ENCODE results near the gene MAP4K1.

The MAP4K1 gene

GRCh38 chr19:38559428-38560401, 58.0 kb downstream of the MAP4K1 start:
- TF ChIP-seq FOXP2 (optimal IDR thresholded peaks at IDR 0.05; ENCODE audit: borderline replicate concordance, extremely low read depth, extremely low read length, insufficient read depth) (no peak), TAF1 (IDR thresholded peaks at IDR 0.05; ENCODE audit: borderline replicate concordance, insufficient read depth, low read length) (no peak), POLR2AphosphoS5 (IDR thresholded peaks at IDR 0.05; ENCODE audit: low read depth, low read length) (no peak), REST (IDR thresholded peaks at IDR 0.05; ENCODE audit: insufficient read depth in 1 of 2, low read depth in 2 of 2, low read length in 2 of 2) (no peak)

- TF ChIP-seq SIN3A (IDR thresholded peaks at IDR 0.05; ENCODE audit: borderline replicate concordance, insufficient read depth, low read length) (no peak), POLR2AphosphoS5 (IDR thresholded peaks at IDR 0.05; ENCODE audit: low read depth, low read length) (no peak), TAF1 (IDR thresholded peaks at IDR 0.05; ENCODE audit: borderline replicate concordance, insufficient read depth, low read length) (no peak), FOXP2 (optimal IDR thresholded peaks at IDR 0.05; ENCODE audit: borderline replicate concordance, extremely low read depth, extremely low read length, insufficient read depth) (no peak), REST (IDR thresholded peaks at IDR 0.05; ENCODE audit: insufficient read depth in 1 of 2, low read depth in 2 of 2, low read length in 2 of 2) (no peak)
These were observed 60.5 kb downstream of the MAP4K1 start for GRCh38 chr19:38557205-38557799.

GRCh38 chr19:38556521-38557174, 61.1 kb downstream of the MAP4K1 start:
- TF ChIP-seq TAF1 (IDR thresholded peaks at IDR 0.05; ENCODE audit: borderline replicate concordance, insufficient read depth, low read length) (no peak), REST (IDR thresholded peaks at IDR 0.05; ENCODE audit: insufficient read depth in 1 of 2, low read depth in 2 of 2, low read length in 2 of 2) (no peak), SIN3A (IDR thresholded peaks at IDR 0.05; ENCODE audit: borderline replicate concordance, insufficient read depth, low read length) (no peak), FOXP2 (optimal IDR thresholded peaks at IDR 0.05; ENCODE audit: borderline replicate concordance, extremely low read depth, extremely low read length, insufficient read depth) (no peak), POLR2AphosphoS5 (IDR thresholded peaks at IDR 0.05; ENCODE audit: low read depth, low read length) (no peak)

- TF ChIP-seq TAF1 (IDR thresholded peaks at IDR 0.05; ENCODE audit: borderline replicate concordance, insufficient read depth, low read length) (no peak), POLR2AphosphoS5 (IDR thresholded peaks at IDR 0.05; ENCODE audit: low read depth, low read length) (no peak), REST (IDR thresholded peaks at IDR 0.05; ENCODE audit: insufficient read depth in 1 of 2, low read depth in 2 of 2, low read length in 2 of 2) (no peak), SIN3A (IDR thresholded peaks at IDR 0.05; ENCODE audit: borderline replicate concordance, insufficient read depth, low read length) (no peak), FOXP2 (optimal IDR thresholded peaks at IDR 0.05; ENCODE audit: borderline replicate concordance, extremely low read depth, extremely low read length, insufficient read depth) (no peak)
These were observed 62.6 kb downstream of the MAP4K1 start for GRCh38 chr19:38555200-38555599.

Data from PFSK-1 (cell line).